Mesenchymal stem cell (in vitro differentiated cells and primary cell): Measurements from ENCODE around the gene ACOT11.

Experiments used
- DNase-seq: peaks from one replicate; pipeline ENCODE4 v3.0.0-alpha.2; 2013
- H2AFZ ChIP-seq: one replicate; pipeline ENCODE4 v1.6.1; 2013; ENCODE audit warnings: low read depth, mild to moderate bottlenecking, control low read depth, inconsistent platforms, low read length, moderate library complexity
- H2AK5ac ChIP-seq: 2 replicates; pipeline ENCODE4 v1.6.1; 2013; ENCODE audit warnings: low read length, moderate library complexity, mild to moderate bottlenecking, inconsistent platforms; ENCODE audit not compliant: severe bottlenecking
- H2BK120ac ChIP-seq: one replicate; pipeline ENCODE4 v1.6.1; 2013; ENCODE audit warnings: low read depth, mild to moderate bottlenecking, inconsistent platforms, low read length, moderate library complexity
- H2BK12ac ChIP-seq, 2 experiments: one replicate each; pipeline ENCODE4 v1.6.1; 2013; ENCODE audit warnings: inconsistent platforms in 2 of 2, low read length in 2 of 2, mild to moderate bottlenecking in 2 of 2, moderate library complexity in 2 of 2, control low read depth in 1 of 2
- H2BK15ac ChIP-seq: one replicate; pipeline ENCODE4 v1.6.1; 2013; ENCODE audit warnings: mild to moderate bottlenecking, low read depth, inconsistent platforms; ENCODE audit not compliant: poor library complexity, severe bottlenecking
- H2BK5ac ChIP-seq: 2 replicates; pipeline ENCODE4 v1.6.1; 2013; ENCODE audit warnings: low read depth, mild to moderate bottlenecking, low read length, control low read depth, inconsistent platforms; ENCODE audit not compliant: poor library complexity, severe bottlenecking
- H3K14ac ChIP-seq, 2 experiments: one replicate each; pipeline ENCODE4 v1.6.1; 2013; ENCODE audit warnings: inconsistent platforms in 2 of 2, low read length in 2 of 2, control low read depth in 1 of 2, mild to moderate bottlenecking in 1 of 2, moderate library complexity in 1 of 2
- H3K18ac ChIP-seq, 2 experiments: one replicate each; pipeline ENCODE4 v1.6.1; 2013; ENCODE audit warnings: inconsistent platforms in 2 of 2, low read length in 2 of 2, control low read depth in 1 of 2, low read depth in 1 of 2, mild to moderate bottlenecking in 1 of 2
- H3K23ac ChIP-seq, 2 experiments: one replicate each; pipeline ENCODE4 v1.6.1; 2013; ENCODE audit warnings: inconsistent platforms in 2 of 2, low read length in 2 of 2, mild to moderate bottlenecking in 2 of 2, moderate library complexity in 2 of 2, control low read depth in 1 of 2
- H3K27ac ChIP-seq: 2 replicates; pipeline ENCODE4 v1.5.1; 2013; ENCODE audit warnings: mild to moderate bottlenecking, moderate library complexity, low read length, control low read depth, inconsistent platforms; ENCODE audit not compliant: poor library complexity, severe bottlenecking
- H3K27me3 ChIP-seq, 2 experiments: 2 replicates each; pipeline versions ENCODE4 v1.6.1 to v1.7.0; 2013; ENCODE audit warnings: low read length in 2 of 2, mild to moderate bottlenecking in 2 of 2, moderate library complexity in 2 of 2, control low read depth in 1 of 2, inconsistent platforms in 1 of 2; ENCODE audit not compliant: control insufficient read depth in 1 of 2, insufficient read depth in 1 of 2
- H3K36me3 ChIP-seq, 2 experiments: 2 replicates each; pipeline versions ENCODE4 v1.6.1 to v1.7.0; 2013; ENCODE audit warnings: low read length in 2 of 2, control low read depth in 1 of 2, inconsistent platforms in 1 of 2, low read depth in 1 of 2, mild to moderate bottlenecking in 1 of 2; ENCODE audit not compliant: insufficient read depth in 2 of 2, control insufficient read depth in 1 of 2
- H3K4ac ChIP-seq, 2 experiments: one replicate each; pipeline ENCODE4 v1.6.1; 2013; ENCODE audit warnings: inconsistent platforms in 2 of 2, low read length in 2 of 2, mild to moderate bottlenecking in 2 of 2, moderate library complexity in 2 of 2, control low read depth in 1 of 2, low read depth in 1 of 2
- H3K4me1 ChIP-seq: 2 replicates; pipeline ENCODE4 v1.6.1; 2013; ENCODE audit warnings: low read depth, low read length, control low read depth; ENCODE audit not compliant: control insufficient read depth, insufficient read depth
- H3K4me2 ChIP-seq: 2 replicates; pipeline ENCODE4 v1.6.1; 2013; ENCODE audit warnings: low read length, mild to moderate bottlenecking, inconsistent platforms; ENCODE audit not compliant: poor library complexity, severe bottlenecking
- H3K4me3 ChIP-seq, 2 experiments: 2 replicates each; pipeline versions ENCODE4 v1.5.1 to v1.7.0; 2013; ENCODE audit warnings: low read length in 2 of 2, mild to moderate bottlenecking in 2 of 2, control low read depth in 1 of 2, low read depth in 1 of 2; ENCODE audit not compliant: insufficient read depth in 1 of 2
- H3K79me1 ChIP-seq: replicated peaks from 2 replicates; pipeline ENCODE4 v1.6.1; 2013; ENCODE audit warnings: mild to moderate bottlenecking, control low read depth, low read length, inconsistent platforms; ENCODE audit not compliant: poor library complexity, severe bottlenecking
- H3K9ac ChIP-seq: 2 replicates; pipeline ENCODE4 v1.7.0; 2013; ENCODE audit warnings: mild to moderate bottlenecking, low read length, moderate library complexity
- H3K9me3 ChIP-seq: 2 replicates; pipeline ENCODE4 v1.7.0; 2013; ENCODE audit warnings: mild to moderate bottlenecking, low read length; ENCODE audit not compliant: control insufficient read depth
- H4K8ac ChIP-seq: one replicate; pipeline ENCODE4 v1.6.1; 2013; ENCODE audit warnings: inconsistent platforms, mild to moderate bottlenecking, low read length, moderate library complexity
- H4K91ac ChIP-seq: one replicate; pipeline ENCODE4 v1.6.1; 2013; ENCODE audit warnings: mild to moderate bottlenecking, low read length, inconsistent platforms
- WGBS: methylation state at CpG from one replicate; pipeline ENCODE4 v1.1.7; 2013; ENCODE audit warnings: mixed read lengths; 5-methylcytosine and 5-hydroxymethylcytosine counted together

Gene ACOT11

DNA sequence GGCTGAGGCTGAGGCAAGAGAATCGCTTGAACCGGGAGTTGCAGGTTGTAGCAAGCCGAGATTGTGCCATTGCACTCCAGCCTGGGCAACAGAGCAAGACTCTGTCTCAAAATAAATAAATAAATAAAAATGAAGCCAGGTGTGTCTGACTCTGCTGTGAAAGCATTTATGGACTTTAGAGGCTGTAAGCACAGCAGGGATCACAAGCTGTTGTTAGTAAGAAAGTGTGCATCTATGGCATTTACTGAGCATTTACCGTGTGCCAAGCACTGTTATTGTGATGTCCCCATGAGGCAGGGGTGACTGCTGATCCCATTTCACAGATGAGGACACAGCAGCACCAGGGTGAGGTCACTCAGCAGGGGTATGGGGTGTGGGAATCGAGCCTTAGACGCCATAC, 55.2 kb downstream of the ACOT11 start:
- 89% methylated on average over 6 of the region's 6 CpGs for WGBS

DNA sequence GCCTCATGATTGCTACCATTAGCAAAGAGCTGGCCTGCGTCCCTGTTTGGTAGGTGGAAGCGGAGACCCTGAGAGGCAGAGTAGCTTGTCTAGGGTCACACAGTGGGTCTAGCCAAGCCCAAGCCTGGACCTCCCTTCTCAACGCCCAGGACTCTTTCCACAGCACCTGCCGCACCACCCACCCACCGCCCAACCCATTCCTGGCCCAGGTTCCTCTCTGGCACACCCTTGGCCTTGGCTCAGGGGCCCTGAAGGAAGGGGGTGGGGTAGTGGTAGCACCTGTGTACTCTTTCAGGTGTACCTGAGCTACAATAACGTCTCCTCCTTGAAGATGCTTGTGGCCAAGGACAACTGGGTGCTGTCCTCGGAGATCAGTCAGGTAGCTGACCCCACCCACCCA, 56.0 kb downstream of the ACOT11 start:
- no peak overlapping the region for H3K4me3 ChIP-seq
- H3K18ac ChIP-seq, result no peak overlapping the region
- H3K23ac ChIP-seq, result no peak overlapping the region
- no peak overlapping the region for H4K91ac ChIP-seq
- no peak overlapping the region for H4K8ac ChIP-seq
- peaks cover 45% of the 10 kb centered on the region for H3K4me1 ChIP-seq
- H3K27me3 ChIP-seq, result no peaks in the 10 kb centered on the region
- H3K79me1 ChIP-seq, result no peaks in the 10 kb centered on the region
- peak overlapping the region; percentile 43 for H2AK5ac ChIP-seq
- H2AFZ ChIP-seq, result no peak overlapping the region
- no peaks in the 10 kb centered on the region for H3K9me3 ChIP-seq
- H3K27ac ChIP-seq, result no peak overlapping the region
- no peak overlapping the region for H3K4ac ChIP-seq
- no peak overlapping the region for H2BK5ac ChIP-seq
- DNase-seq, result no peak
- H2BK120ac ChIP-seq, result no peak overlapping the region
- H3K14ac ChIP-seq, result no peak overlapping the region
- H3K4me2 ChIP-seq, result no peak overlapping the region
- H2BK12ac ChIP-seq, result no peak overlapping the region
- H3K9ac ChIP-seq, result no peak overlapping the region
- WGBS, result 89% methylated on average over 7 of the region's 7 CpGs
- no peak overlapping the region for H2BK15ac ChIP-seq
- no peaks in the 10 kb centered on the region for H3K36me3 ChIP-seq

More for the DNA sequence above, 55.2 kb downstream of the ACOT11 start:
- H3K79me1 ChIP-seq, result no peaks in the 10 kb centered on the region
- H4K91ac ChIP-seq, result no peak overlapping the region
- no peak overlapping the region for H4K8ac ChIP-seq
- no peak overlapping the region for H2AFZ ChIP-seq
- H2BK15ac ChIP-seq, result no peak overlapping the region
- H3K14ac ChIP-seq, result no peak overlapping the region
- no peak overlapping the region for H2BK5ac ChIP-seq
- H2BK120ac ChIP-seq, result no peak overlapping the region
- DNase-seq, result no peak
- H3K27me3 ChIP-seq, result no peaks in the 10 kb centered on the region
- no peak overlapping the region for H3K4me3 ChIP-seq
- H3K36me3 ChIP-seq, result no peaks in the 10 kb centered on the region
- no peaks in the 10 kb centered on the region for H3K9me3 ChIP-seq
- H3K27ac ChIP-seq, result no peak overlapping the region
- H2AK5ac ChIP-seq, result no peak overlapping the region
- no peak overlapping the region for H3K4ac ChIP-seq
- H3K18ac ChIP-seq, result no peak overlapping the region
- H3K23ac ChIP-seq, result no peak overlapping the region
- H2BK12ac ChIP-seq, result no peak overlapping the region
- H3K4me1 ChIP-seq, result peaks cover 38% of the 10 kb centered on the region
- no peak overlapping the region for H3K9ac ChIP-seq
- no peak overlapping the region for H3K4me2 ChIP-seq

DNA sequence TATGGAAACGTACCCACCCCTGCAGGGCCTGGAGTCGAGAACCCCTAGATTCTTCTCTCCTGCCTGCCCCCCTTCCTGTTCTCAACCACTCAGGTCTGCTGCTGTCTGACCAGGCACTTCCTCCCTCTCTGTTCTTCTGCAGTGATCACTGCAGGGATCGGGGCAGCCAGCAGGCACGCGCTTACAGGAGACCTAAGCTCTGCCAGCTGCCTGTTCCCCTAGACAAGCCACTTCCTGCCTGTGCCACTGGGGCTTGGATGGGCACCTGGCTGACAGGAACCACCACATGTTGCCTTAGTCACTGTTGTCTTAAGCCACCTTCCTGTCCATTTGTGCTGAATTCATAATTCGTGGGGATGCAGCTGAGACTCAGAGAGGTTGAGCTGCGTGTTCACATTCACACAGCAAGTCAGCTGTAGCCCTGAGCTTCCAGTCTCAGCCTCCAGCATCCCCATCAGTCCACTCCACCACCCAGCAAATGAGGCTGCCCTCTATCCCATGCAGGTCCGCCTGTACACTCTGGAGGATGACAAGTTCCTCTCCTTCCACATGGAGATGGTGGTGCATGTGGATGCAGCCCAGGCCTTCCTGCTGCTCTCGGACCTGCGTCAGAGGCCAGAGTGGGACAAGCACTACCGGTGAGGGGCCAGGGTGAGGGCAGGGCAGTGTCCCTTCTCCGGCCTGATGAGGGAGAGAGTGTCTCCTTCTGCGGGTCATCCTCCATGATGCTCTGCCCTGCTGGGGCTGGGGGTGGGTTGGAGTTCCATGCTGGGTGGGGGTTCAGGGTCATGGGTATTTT, 56.7 kb downstream of the ACOT11 start:
- H3K9me3 ChIP-seq, result no peaks in the 10 kb centered on the region
- no peaks in the 10 kb centered on the region for H3K27me3 ChIP-seq
- H3K79me1 ChIP-seq, result no peaks in the 10 kb centered on the region
- H3K36me3 ChIP-seq, result no peaks in the 10 kb centered on the region
- DNase-seq, result no peak
- no peak overlapping the region for H3K23ac ChIP-seq
- H3K4me1 ChIP-seq, result peaks cover 47% of the 10 kb centered on the region
- no peak overlapping the region for H2AFZ ChIP-seq
- H3K4ac ChIP-seq, result no peak overlapping the region
- no peak overlapping the region for H3K4me3 ChIP-seq
- no peak overlapping the region for H3K27ac ChIP-seq
- H2BK5ac ChIP-seq, result no peak overlapping the region
- H3K4me2 ChIP-seq, result no peak overlapping the region
- H3K18ac ChIP-seq, result no peak overlapping the region
- no peak overlapping the region for H2BK12ac ChIP-seq
- no peak overlapping the region for H4K91ac ChIP-seq
- no peak overlapping the region for H4K8ac ChIP-seq
- no peak overlapping the region for H2AK5ac ChIP-seq
- 96% methylated on average over 13 of the region's 13 CpGs for WGBS
- H3K14ac ChIP-seq, result no peak overlapping the region
- no peak overlapping the region for H2BK15ac ChIP-seq
- no peak overlapping the region for H2BK120ac ChIP-seq
- H3K9ac ChIP-seq, result no peak overlapping the region

DNA sequence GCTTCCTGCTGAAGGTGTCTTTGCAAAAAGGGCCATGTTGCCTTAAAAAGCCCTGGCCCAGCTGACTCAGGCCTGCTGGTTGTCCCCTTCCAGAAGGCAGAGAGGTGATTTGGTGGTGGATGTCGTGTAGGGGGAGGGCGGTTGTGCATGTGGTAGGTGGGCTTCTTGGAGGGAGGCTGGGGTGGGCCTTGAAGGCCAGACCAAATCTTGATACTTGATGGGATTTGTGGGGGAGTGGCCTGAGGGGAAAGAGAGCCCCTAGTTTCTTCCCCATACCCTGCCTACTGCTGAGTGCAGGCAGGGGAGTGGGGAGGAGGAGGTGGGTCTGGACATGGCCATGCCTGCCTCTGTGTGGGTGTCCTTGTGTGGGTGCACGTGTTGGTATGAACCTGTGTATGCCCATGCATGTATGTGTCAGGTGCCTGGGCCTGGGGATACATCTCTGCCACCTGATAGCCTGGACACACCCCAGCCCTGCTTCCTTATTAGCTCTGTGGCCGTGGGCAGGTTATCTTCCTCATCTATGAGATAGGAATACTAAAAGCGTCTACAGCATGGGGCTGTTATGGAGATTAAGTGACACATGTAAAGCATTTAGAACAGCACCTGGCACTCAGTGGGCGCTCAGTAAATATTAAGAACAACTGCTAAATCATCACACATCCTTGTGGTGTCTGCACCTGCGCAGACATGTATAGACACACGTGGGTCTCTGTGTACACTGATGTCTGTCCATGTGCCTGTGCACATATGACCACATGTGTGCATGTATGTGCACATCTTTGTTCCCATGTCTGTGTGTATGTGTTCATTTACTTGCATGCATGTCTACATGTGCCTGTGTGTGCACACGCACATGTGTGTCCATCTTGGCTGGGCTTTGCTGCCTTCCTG, 58.3 kb downstream of the ACOT11 start:
- 98% methylated on average over 7 of the region's 9 CpGs for WGBS
- Histone ChIP-seq H3K4ac (no peak overlapping the region), H3K36me3 (no peaks in the 10 kb centered on the region), H3K4me3 (no peak overlapping the region), H2AFZ (no peak overlapping the region), H2BK5ac (no peak overlapping the region), H3K9me3 (no peaks in the 10 kb centered on the region), H3K18ac (no peak overlapping the region), H4K8ac (no peak overlapping the region), H3K4me1 (peaks cover 51% of the 10 kb centered on the region), H3K79me1 (no peaks in the 10 kb centered on the region), H2AK5ac (no peak overlapping the region), H2BK12ac (no peak overlapping the region), H2BK15ac (no peak overlapping the region), H3K4me2 (no peak overlapping the region), H3K27me3 (no peaks in the 10 kb centered on the region), H3K9ac (no peak overlapping the region), H3K14ac (no peak overlapping the region), H4K91ac (no peak overlapping the region), H3K27ac (no peak overlapping the region), H2BK120ac (no peak overlapping the region), H3K23ac (no peak overlapping the region)
- no peak for DNase-seq
